ENCODE measurements around the gene ZNF618.
A peak's percentile ranks its signal among the peaks of the same experiment; 100 is the strongest.

ZNF618 gene

GRCh38 chr9:113876993-113877368, 872 bp downstream of the ZNF618 start:
- no peak for TF ChIP-seq EZH2phosphoT487 (IDR thresholded peaks at IDR 0.05; ENCODE audit: borderline replicate concordance, low read length)
- TF ChIP-seq CTCF (IDR thresholded peaks at IDR 0.05; ENCODE audit: low read depth, low read length, poor library complexity, severe bottlenecking) = no peak
- no peak overlapping the region for H3K27ac ChIP-seq (ENCODE audit: low read depth, low read length)
- no peak overlapping the region for H3K4me3 ChIP-seq (ENCODE audit: low read length)
- H4K20me1 ChIP-seq (ENCODE audit: control insufficient read depth, insufficient read depth, low read depth, low read length) = no peaks in the 10 kb centered on the region
- H3F3A ChIP-seq (ENCODE audit: control insufficient read depth, insufficient read depth) = no peaks in the 10 kb centered on the region
- H3K79me2 ChIP-seq (ENCODE audit: control insufficient read depth, low read length) = no peaks in the 10 kb centered on the region
- H3K9me3 ChIP-seq (ENCODE audit: control insufficient read depth, insufficient read depth, low read length) = no peaks in the 10 kb centered on the region
- no peaks in the 10 kb centered on the region for H3K9me2 ChIP-seq (replicated peaks; ENCODE audit: control insufficient read depth, low read length)
- H3K4me2 ChIP-seq (ENCODE audit: low read length) = peak overlapping the region; percentile 71; the same call in 1 of the 2 replicates
- no peaks in the 10 kb centered on the region for H3K36me3 ChIP-seq (ENCODE audit: control insufficient read depth, low read length)
- no peaks in the 10 kb centered on the region for H3K4me1 ChIP-seq (ENCODE audit: control insufficient read depth, low read length)
- H3K27me3 ChIP-seq (ENCODE audit: control insufficient read depth, low read length) = peaks cover 25% of the 10 kb centered on the region

GRCh38 chr9:113879318-113879717, 3.2 kb downstream of the ZNF618 start:
- Histone ChIP-seq H3K4me3 (ENCODE audit: low read length) (no peak overlapping the region), H3K79me2 (ENCODE audit: control insufficient read depth, low read length) (no peaks in the 10 kb centered on the region), H3K27ac (ENCODE audit: low read depth, low read length) (no peak overlapping the region), H3K4me1 (ENCODE audit: control insufficient read depth, low read length) (no peaks in the 10 kb centered on the region), H4K20me1 (ENCODE audit: control insufficient read depth, insufficient read depth, low read depth, low read length) (no peaks in the 10 kb centered on the region), H3K27me3 (ENCODE audit: control insufficient read depth, low read length) (peaks cover 21% of the 10 kb centered on the region), H3K9me2 (replicated peaks; ENCODE audit: control insufficient read depth, low read length) (no peaks in the 10 kb centered on the region), H3K36me3 (ENCODE audit: control insufficient read depth, low read length) (no peaks in the 10 kb centered on the region), H3K4me2 (ENCODE audit: low read length) (no peak overlapping the region), H3K9me3 (ENCODE audit: control insufficient read depth, insufficient read depth, low read length) (no peaks in the 10 kb centered on the region), H3F3A (ENCODE audit: control insufficient read depth, insufficient read depth) (no peaks in the 10 kb centered on the region)
- TF ChIP-seq EZH2phosphoT487 (IDR thresholded peaks at IDR 0.05; ENCODE audit: borderline replicate concordance, low read length) (no peak), CTCF (IDR thresholded peaks at IDR 0.05; ENCODE audit: low read depth, low read length, poor library complexity, severe bottlenecking) (no peak)

GRCh38 chr9:113879911-113880310, 3.8 kb downstream of the ZNF618 start:
- peaks cover 15% of the 10 kb centered on the region for H3K27me3 ChIP-seq (ENCODE audit: control insufficient read depth, low read length)
- H3K36me3 ChIP-seq (ENCODE audit: control insufficient read depth, low read length) = no peaks in the 10 kb centered on the region
- H4K20me1 ChIP-seq (ENCODE audit: control insufficient read depth, insufficient read depth, low read depth, low read length) = no peaks in the 10 kb centered on the region
- H3K9me2 ChIP-seq (replicated peaks; ENCODE audit: control insufficient read depth, low read length) = no peaks in the 10 kb centered on the region
- no peak overlapping the region for H3K27ac ChIP-seq (ENCODE audit: low read depth, low read length)
- H3K79me2 ChIP-seq (ENCODE audit: control insufficient read depth, low read length) = no peaks in the 10 kb centered on the region
- H3K4me1 ChIP-seq (ENCODE audit: control insufficient read depth, low read length) = no peaks in the 10 kb centered on the region
- H3K9me3 ChIP-seq (ENCODE audit: control insufficient read depth, insufficient read depth, low read length) = no peaks in the 10 kb centered on the region
- H3K4me2 ChIP-seq (ENCODE audit: low read length) = no peak overlapping the region
- H3F3A ChIP-seq (ENCODE audit: control insufficient read depth, insufficient read depth) = no peaks in the 10 kb centered on the region
- H3K4me3 ChIP-seq (ENCODE audit: low read length) = no peak overlapping the region
- TF ChIP-seq EZH2phosphoT487 (IDR thresholded peaks at IDR 0.05; ENCODE audit: borderline replicate concordance, low read length) (no peak), CTCF (IDR thresholded peaks at IDR 0.05; ENCODE audit: low read depth, low read length, poor library complexity, severe bottlenecking) (no peak)

- Histone ChIP-seq H3K27me3 (ENCODE audit: control insufficient read depth, low read length) (peaks cover 7% of the 10 kb centered on the region), H3K4me2 (ENCODE audit: low read length) (no peak overlapping the region), H3K9me2 (replicated peaks; ENCODE audit: control insufficient read depth, low read length) (no peaks in the 10 kb centered on the region), H3F3A (ENCODE audit: control insufficient read depth, insufficient read depth) (no peaks in the 10 kb centered on the region), H3K4me1 (ENCODE audit: control insufficient read depth, low read length) (no peaks in the 10 kb centered on the region), H3K4me3 (ENCODE audit: low read length) (no peak overlapping the region), H3K9me3 (ENCODE audit: control insufficient read depth, insufficient read depth, low read length) (no peaks in the 10 kb centered on the region), H3K79me2 (ENCODE audit: control insufficient read depth, low read length) (no peaks in the 10 kb centered on the region), H3K27ac (ENCODE audit: low read depth, low read length) (no peak overlapping the region), H4K20me1 (ENCODE audit: control insufficient read depth, insufficient read depth, low read depth, low read length) (no peaks in the 10 kb centered on the region), H3K36me3 (ENCODE audit: control insufficient read depth, low read length) (no peaks in the 10 kb centered on the region)
- no peak for TF ChIP-seq CTCF (IDR thresholded peaks at IDR 0.05; ENCODE audit: low read depth, low read length, poor library complexity, severe bottlenecking)
Measured at GRCh38 chr9:113882181-113882580, 6.1 kb downstream of the ZNF618 start.
